ENCODE measurements around the gene DNMBP.

DNMBP gene, protein sequence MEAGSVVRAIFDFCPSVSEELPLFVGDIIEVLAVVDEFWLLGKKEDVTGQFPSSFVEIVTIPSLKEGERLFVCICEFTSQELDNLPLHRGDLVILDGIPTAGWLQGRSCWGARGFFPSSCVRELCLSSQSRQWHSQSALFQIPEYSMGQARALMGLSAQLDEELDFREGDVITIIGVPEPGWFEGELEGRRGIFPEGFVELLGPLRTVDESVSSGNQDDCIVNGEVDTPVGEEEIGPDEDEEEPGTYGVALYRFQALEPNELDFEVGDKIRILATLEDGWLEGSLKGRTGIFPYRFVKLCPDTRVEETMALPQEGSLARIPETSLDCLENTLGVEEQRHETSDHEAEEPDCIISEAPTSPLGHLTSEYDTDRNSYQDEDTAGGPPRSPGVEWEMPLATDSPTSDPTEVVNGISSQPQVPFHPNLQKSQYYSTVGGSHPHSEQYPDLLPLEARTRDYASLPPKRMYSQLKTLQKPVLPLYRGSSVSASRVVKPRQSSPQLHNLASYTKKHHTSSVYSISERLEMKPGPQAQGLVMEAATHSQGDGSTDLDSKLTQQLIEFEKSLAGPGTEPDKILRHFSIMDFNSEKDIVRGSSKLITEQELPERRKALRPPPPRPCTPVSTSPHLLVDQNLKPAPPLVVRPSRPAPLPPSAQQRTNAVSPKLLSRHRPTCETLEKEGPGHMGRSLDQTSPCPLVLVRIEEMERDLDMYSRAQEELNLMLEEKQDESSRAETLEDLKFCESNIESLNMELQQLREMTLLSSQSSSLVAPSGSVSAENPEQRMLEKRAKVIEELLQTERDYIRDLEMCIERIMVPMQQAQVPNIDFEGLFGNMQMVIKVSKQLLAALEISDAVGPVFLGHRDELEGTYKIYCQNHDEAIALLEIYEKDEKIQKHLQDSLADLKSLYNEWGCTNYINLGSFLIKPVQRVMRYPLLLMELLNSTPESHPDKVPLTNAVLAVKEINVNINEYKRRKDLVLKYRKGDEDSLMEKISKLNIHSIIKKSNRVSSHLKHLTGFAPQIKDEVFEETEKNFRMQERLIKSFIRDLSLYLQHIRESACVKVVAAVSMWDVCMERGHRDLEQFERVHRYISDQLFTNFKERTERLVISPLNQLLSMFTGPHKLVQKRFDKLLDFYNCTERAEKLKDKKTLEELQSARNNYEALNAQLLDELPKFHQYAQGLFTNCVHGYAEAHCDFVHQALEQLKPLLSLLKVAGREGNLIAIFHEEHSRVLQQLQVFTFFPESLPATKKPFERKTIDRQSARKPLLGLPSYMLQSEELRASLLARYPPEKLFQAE (N-terminal part only)

DNA sequence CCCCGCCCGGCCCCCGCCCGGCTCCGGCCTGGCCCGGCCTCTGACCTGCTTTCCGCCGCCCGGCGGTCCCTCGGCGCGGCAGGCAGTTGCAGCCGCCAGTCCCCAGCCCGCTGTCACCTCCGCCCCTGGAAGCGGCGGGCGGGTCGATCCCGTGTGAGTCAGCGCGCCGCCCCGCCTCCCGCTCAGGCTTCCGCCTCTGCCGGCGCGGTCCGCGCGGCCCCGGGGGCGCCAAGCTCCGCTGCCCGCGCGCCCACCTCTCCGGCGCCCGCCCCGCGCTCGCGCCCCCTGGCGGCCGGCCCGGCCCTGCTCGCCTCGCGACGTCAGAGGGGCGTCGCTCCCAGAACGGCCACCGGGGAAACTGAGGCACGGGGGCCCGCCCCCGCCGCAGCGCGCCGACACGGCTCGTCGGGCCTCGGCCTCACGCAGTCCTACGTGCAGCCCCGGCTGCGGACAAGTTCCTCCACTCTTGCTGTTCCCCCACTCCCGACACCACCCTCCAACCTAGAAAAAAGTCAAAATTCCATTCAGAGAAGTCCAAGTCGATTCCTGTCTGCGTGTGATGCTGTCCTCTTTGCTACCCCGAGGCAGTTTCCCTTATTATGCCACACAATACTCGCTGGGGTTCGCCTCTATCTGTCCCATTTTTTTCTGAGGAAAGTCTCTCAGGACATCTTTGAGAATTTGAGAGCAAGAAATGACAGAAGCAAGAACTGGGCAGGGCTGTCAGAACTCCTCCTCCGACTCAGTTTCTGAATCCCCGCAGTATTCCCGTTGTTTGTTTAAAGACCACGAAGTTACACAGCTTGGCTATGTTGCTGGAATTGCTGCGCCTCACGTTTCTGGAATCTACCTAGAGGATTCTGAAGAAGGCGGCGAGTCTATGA is at the start of gene DNMBP:
DNMBP (minus strand) TSS at position 155 of the 884 bp plus-strand sequence. CDS start 37,823 bp downstream, outside the sequence.
- DNase-seq = peak; percentile 60

DNA sequence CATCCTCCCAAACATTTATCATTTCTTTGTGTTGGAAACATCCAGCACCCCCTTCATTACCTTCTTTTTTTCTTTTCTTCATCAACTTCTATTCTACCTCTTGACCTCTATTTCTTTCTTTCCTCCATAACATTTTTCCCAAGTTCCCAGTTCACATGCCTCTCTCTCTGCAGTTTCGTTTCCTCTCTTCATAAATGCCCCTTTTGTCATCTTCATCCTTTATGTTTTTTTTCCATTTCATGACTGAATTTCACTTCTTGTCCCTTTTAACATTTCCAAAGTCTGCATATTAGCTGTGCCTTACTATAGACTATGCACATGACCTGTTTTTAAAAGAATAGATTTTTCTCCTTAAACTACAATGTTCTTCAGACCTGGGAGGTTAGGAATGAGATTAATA is 48.2 kb upstream of the DNMBP start:
- no peak for DNase-seq

DNA sequence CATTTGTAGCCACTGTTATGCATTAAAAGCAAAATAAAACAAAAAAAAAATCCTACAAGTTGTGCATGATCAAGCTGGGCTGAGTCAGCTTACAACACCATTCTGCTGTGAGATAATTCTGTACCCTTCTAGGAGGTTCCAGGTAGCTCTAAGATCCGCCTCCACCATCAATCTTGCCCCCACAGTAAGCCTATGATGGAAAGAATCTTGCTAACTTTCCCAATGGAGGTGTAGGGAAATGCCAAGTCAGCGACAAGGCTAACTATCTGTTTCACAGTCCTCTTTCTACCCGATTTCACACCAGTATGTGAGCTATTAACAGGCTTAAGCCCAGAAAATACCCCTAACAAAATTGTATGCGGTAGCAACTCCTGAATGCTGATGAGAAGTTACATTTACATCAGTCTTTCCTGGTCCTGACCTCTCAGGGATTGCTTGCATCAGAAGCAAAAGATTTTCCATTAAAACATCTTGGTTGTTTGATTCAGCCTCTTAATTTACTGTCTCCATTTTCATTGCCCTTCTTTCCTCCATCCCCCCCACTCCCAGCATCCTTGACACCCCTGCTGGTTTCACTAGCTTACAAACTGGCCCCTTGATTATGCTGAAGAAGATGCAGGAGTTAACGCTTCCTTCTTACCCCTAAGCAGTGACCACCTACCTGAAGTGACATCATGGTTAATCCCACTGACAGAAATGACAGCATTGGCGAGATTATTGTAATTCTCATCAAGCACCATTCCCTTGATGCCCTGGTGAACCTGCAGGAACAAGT is 44.1 kb upstream of the DNMBP start:
- DNase-seq = no peak

DNA sequence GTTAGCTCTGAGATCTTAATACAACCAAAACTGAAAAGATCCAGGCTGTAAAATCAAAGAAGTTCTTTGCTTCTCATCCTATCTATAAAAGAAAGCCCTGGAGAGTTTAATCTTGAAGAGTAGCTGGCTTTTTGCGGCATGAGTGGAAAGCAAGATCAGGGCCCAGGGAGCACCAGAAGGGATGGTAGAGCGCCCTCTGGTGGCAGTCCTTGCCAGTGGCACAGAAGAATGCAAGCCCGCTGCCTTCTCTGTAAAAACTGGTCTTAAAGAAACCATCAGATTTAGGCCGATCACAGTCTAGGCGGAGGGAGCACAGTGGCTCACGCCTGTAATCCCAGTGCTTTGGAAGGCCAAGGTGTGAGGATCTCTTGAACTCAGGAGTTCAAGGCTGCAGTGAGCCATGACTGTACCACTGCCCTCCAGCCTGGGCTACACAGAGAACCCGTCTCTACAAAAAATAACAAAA is 36.3 kb upstream of the DNMBP start:
- peak; percentile 47 for DNase-seq

DNA sequence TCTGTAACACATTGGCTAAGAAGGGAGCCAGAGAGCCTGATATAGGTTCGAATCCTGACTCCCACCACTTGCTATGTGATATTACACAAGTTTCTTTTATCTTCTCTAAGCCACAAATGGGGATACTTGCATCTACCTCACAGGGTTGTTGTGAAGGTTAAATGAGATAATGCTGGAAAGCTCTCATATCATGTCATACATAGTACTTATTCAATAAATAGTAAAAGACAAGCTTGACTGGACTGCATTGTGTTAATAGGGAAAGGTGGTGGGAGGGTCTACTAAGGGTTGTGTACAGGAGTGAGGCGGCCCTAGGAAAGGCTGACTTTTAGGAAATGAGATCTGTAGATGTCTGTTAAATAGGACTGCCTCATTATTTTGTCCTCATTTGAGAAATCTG is 35.8 kb upstream of the DNMBP start:
- DNase-seq = no peak

DNA sequence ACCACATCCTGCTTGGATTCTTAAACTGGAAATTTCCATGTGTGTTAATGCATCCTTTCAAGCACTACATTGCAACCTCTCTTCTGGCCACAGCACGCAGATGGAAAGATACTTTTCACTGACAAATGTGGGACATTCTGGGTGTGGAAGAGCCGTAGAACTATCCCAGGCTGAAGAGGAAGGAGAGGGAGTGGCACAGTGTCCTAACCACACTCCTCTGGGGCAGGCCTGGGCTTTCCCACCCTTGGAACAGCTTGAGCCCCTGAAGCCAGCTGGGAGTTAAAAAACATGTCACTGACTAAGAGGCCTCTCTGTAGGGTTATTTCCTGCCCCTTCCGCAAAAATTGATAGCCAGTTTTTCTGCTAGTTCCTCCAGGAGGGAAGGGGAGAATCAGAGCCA is 34.0 kb upstream of the DNMBP start:
- DNase-seq = no peak

DNA sequence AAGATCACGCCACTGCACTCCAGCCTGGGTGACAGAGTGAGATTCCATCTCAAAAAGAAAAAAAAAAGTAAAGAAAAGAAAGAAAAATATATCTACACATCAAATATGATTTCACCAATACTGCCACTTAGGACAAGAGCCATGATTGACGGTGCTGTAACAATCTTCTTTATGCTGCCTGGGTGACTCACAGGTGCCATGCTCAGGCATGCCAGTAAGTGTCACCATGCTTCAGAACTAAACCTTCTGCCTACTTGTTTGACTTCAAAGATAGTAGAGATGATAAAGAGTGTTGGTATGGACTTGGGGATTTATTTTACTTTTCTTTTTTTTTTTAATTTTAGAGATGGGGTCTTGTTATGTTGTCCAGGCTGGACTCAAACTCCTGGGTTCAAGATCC is 33.6 kb upstream of the DNMBP start:
- DNase-seq = no peak

DNA sequence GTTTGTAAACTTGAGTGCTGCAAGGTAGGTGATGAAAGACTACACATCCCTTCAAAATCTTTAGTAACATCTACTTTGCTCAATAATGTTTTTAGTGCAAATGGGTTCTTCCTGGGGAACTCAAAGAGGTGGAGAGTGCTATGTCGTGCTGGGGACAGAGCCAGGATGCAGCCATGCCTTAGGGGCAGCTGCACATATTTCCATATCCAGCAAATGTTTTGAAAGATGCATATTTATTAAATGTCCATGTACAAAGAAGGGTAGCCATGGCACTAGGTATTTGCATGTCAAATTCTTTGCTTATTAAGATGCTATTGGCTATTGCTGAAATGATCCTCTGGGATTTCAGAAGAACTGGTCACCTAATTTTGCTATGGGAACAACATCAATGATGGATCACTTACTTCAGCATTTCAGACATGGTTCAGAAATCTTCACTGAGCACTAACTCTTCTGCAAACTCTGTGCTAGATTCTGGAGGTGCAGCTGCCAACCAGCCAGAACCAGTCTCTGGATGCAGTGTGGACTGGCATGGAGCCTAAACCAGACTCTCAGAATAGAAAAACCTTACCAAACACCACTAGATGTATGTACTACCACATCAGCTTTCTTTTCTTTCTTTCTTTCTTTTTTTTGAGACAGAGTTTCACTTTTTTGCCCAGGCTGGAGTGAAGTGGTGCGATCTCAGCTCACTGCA is 31.7 kb upstream of the DNMBP start:
- no peak for DNase-seq

DNA sequence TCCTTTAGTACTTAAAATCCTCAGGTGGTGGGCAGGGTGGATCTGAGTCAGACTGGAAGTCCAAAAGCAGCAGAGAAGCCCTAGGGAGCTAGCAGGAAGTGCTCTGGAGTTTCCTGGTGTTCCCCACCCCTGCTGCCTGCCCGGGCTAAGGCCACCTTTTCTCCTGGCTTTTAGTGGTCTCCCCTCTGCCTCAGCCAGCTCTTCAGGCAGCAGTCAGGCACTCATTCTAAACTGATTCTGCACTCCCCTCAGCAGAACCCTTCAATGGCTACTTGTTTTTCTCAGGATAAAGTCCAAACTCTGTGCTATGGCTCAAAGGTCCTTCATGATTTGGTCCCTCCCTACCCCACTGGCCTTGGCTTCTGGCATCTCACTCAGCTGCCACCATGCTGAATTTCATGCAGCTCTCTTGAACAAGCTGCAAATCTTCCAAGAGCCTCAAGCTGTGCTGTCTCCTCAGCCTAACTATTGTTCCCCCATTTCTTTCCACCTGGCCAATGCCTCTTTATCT is 28.9 kb upstream of the DNMBP start:
- no peak for DNase-seq

DNA sequence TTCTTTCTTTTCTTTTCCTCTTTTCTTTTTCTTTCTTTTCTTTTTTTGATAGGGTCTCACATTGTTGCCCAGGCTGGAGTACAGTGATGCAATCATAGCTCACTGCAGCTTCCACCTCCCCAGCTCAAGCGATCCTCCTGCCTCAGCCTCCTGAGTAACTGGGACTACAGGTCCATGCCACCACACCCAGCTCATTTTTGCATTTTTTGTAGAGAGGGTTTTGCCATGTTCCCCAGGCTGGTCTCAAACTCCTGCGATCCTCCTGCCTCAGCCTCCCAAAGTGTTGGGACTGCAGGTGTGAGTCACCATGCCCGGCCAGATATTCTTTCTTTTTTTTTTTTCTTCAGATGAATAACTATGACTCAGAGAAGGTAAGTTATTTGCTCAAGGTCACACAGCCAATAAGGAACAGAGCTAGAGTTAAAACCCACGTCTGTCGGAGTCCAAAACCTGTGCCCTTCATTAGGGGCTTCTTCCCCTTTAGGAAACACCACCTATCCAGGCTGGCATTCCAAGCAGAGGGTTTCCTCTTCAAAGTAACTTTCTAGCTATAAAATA is 28.1 kb upstream of the DNMBP start:
- DNase-seq = no peak

DNA sequence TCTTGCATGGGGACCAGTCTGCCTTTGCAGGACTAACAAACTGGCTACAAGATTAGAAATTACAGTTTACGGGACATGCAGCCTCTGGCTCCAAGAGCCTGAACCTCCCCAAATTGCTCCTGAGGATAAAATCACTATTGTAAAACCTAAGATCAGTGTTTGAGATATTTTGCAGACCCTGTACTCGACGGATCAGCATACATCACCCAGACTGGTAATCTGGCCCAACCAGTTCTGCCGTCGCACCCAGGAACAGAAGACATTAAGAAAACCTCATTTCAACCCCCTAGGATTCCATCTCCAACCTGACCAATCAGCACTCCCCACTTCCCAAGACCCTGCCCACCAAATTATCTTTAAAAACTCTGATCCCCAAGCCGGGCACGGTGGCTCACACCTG is 27.1 kb upstream of the DNMBP start:
- DNase-seq = no peak

DNA sequence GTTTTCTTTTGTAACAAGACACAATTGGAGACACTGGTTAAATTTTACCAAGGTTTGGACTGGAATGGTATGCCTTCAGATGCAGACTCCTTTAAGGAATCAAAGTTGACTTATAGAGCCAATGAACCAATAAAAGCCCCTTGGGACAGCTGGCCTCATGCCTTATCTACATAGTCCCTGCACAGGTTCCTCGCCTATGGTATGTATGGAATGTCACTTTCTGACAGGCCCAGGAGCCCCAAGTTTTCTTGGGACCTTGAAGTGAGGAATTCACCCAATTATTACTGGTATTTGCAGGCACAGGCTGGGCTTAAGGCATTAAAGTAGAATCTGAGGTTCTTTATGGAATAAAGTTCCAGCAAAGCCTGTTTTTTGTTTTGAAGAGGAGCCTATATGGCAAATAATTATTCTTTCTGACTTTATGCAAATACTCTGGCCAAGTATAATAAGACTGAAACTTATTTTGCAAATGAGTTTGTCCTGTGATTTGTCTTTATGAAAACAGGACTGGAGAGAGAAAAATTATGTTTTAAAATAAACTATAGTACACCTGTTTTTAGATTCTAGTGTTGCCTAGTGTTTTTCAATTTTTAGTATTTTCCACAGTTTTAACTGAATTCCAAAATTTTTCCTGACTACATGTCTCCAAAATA is 24.1 kb upstream of the DNMBP start:
- DNase-seq = no peak

DNA sequence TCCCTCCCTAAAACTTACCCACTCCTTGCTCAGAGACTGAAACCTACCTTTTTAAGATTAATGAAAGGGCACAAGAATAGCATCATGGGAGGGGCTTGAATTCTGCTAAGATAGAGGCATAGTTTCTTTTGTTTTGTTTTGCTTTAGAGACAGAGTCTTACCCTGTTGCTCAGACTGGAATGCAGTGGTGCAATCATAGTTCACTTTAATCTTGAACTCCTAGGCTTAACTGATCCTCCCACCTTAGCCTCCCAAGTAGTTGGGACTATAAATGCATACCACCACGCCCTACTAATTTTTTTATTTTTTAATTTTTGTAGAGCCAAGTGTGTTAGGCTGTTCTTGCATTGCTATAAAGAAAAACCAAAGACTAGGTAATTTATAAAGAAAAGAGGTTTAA is 17.7 kb upstream of the DNMBP start:
- DNase-seq = no peak

DNA sequence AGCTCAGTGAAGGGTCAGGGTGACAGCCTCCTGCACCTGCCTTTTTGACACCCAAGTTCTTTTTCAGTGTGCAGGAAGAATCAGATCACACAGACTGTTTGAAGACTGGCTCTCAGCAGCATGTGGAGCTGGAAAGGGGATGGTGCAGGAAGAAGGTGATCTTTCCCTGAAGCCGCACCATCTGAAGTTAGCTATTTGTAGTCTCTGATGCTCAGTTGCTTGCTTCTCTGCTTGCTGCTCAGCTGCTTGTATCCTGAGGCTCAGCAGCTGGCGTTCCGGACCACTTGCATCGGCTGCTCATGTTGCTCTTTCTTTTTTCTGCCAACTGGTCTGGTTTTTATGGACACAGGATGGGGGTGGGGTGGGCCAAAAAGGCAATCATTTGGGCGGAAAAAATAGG is 15.8 kb upstream of the DNMBP start:
- DNase-seq = no peak

DNA sequence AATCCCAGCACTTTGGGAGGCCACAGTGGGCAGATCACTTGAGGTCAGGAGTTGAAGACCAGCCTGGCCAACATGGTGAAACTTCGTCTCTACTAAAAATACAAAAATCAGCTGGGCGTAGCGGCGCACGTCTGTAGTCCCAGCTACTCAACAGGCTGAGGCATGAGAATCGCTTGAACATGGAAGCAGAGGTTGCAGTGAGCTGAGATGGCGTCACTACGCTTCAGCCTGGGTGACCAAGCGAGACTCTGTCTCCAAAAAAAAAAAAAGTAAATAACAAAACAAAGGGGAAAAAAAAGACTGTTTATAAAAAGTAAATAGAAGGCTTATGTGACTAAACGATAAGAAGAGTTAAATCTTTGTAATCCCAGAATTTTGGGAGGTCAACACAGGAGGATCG is 15.0 kb upstream of the DNMBP start:
- no peak for DNase-seq

DNA sequence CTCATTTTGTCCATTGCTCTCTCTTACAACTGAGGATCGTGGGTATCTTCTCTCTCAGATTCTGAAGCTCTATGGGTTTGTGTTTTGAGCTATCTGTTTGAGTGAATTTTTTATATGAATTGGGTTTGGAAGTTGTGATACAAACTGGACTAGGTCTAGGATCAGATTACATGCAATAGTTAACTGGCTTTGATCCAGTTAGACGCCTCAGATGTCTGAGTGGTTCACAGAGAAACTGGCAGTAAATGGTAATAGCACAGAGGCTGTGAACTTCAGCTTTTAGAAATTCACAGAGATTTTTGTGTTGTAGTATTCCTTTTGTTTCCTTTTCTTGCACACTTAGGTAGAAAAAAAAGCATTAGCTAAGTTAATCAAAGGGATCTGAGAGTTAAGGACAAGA is 12.7 kb upstream of the DNMBP start:
- no peak for DNase-seq

DNA sequence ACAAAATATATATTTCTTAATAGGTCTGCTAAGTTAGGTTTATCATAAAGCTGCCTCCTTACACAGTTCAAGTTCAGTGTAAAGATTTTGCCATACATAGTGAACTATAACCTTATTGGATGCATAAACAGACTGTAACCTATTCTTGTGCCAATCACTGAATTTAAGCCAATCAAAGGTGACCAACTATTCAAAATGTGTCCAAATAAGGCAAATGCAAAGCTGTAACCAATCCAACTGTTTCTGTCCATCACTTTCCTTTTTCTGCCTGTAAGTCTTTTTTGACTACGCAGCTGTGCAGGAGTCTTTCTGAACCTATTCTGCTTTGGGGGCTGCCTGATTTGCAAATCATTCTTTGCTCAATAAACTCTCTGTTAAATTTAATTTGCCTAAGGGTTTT is 11.6 kb upstream of the DNMBP start:
- DNase-seq = no peak

DNA sequence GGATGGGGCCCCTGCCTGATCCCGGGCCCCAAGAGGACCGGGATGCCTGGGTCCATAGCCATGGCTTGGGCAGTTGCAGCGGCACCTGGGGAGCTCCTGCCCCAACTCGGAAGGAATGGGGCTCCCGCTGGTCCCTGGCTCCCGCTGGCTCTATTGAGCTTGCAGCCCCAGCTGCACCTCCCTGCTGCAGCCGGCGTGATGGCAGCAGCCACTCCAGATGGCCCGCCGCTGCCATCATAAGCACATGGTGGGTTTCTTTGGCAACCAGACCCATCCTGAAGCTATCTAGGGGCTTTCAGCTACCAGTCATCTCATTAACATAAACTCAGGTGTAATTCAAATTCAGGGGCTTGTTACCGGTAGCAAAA is 11.1 kb upstream of the DNMBP start:
- no peak for DNase-seq

DNA sequence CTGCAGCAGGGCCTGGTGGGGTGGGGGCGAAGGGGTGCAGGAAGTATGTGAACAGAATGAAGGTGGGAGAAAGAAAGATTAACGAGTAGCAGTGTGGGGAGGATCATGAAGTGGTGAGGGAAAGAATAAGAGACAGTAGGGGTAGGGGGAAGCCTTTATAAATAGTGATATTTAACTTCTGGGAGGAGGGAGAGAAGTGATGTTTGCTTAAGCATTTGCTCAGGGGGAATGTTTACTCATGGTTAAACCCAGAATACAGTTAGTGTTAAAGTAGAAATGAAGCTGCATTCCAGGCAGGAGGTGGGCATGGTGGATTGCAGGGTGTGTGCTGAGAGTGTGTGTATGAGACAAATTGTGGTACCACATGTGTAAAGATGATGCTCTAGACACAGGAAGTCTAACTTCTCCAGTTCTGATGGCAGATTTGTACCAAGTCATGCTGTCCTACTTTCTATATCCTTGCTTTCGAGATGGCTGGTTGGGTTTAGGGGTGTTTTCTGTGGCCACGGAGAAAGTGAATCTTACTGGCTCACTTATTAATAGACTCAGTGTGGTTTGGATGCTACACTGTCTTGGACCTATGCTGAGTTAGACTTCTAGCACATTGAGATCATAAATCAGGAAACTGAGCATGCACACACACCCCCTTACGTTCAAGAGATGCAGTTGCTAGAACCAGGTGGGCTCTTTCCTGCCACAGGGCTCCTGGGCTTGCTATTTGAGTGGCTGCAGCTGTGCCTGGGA is 10.6 kb upstream of the DNMBP start:
- DNase-seq = no peak
